AG04449 (cell line): ENCODE measurements around the gene CHKA.

Source experiments
- CTCF ChIA-PET: fragments of 350-600 bp; formaldehyde crosslinking; extraction: SDS; loops from one replicate; lab custom pipeline; 2021; ENCODE audit warnings: antibody characterized with exemption; lab: Yijun Ruan, JAX
- POLR2A ChIA-PET: fragments of 400-600, 350-600 bp; formaldehyde crosslinking; extraction: SDS; loops from one replicate; lab custom pipeline; 2020; ENCODE audit warnings: antibody characterized with exemption, inconsistent platforms; lab: Yijun Ruan, JAX
- DNase-seq: peaks from one replicate; pipeline ENCODE4 v3.0.0-alpha.2; 2010; ENCODE audit warnings: low read depth, low spot score
- H3K4me3 ChIP-seq: 2 replicates; pipeline ENCODE4 v1.5.1; 2011; ENCODE audit warnings: low read depth, mild to moderate bottlenecking, control low read depth, low read length
- TF ChIP-seq, protein P1 (sequence below): IDR thresholded peaks from one replicate; pipeline ENCODE4 v1.5.1; 2011; ENCODE audit warnings: mild to moderate bottlenecking, moderate library complexity, low read length, control low read depth, inconsistent platforms; ENCODE audit not compliant: insufficient read depth; ENCODE audit errors: missing control alignments

Gene CHKA

DNA sequence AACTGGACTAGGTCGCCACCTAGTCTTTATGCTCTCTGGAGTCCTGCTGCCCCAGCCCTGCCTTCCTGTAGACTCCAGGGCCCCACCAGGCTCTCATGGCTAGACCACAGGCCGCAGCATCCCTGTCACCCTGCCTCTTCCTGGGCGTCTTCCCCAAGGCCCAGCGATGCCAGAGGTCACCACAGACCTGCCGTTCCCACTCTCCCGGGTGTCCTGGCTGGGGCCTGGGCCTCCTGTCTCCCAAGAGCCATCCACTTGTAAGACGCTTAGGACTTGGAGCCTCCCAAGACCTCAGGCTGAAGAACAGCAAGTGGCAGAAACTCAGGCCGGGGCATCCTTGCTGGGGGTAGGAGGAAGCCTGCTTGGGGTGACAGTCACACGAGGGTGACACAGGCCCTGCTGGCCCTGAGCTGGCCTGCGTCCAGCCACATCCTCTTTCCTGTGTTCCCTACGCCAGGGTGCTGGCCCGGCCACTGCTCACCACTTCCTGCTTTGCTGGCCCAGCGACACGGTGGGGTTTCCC is 84.4 kb downstream of the CHKA start:
- TF ChIP-seq, protein P1, sequence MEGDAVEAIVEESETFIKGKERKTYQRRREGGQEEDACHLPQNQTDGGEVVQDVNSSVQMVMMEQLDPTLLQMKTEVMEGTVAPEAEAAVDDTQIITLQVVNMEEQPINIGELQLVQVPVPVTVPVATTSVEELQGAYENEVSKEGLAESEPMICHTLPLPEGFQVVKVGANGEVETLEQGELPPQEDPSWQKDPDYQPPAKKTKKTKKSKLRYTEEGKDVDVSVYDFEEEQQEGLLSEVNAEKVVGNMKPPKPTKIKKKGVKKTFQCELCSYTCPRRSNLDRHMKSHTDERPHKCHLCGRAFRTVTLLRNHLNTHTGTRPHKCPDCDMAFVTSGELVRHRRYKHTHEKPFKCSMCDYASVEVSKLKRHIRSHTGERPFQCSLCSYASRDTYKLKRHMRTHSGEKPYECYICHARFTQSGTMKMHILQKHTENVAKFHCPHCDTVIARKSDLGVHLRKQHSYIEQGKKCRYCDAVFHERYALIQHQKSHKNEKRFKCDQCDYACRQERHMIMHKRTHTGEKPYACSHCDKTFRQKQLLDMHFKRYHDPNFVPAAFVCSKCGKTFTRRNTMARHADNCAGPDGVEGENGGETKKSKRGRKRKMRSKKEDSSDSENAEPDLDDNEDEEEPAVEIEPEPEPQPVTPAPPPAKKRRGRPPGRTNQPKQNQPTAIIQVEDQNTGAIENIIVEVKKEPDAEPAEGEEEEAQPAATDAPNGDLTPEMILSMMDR = no peak
- H3K4me3 ChIP-seq = no peak overlapping the region
- DNase-seq = no peak
- ChIA-PET CTCF (interaction anchor here (0.7 to 2.3 kb wide), 4 partner anchors 14 to 172 kb away, joined by 3 to 5 read pairs (median 4); no protein-coding TSS in a partner anchor), POLR2A (interaction anchor here (2.0 kb wide), 1 partner anchor 26 kb away, joined by 5 read pairs; the partner anchor contains the start of gene ALDH3B1)

DNA sequence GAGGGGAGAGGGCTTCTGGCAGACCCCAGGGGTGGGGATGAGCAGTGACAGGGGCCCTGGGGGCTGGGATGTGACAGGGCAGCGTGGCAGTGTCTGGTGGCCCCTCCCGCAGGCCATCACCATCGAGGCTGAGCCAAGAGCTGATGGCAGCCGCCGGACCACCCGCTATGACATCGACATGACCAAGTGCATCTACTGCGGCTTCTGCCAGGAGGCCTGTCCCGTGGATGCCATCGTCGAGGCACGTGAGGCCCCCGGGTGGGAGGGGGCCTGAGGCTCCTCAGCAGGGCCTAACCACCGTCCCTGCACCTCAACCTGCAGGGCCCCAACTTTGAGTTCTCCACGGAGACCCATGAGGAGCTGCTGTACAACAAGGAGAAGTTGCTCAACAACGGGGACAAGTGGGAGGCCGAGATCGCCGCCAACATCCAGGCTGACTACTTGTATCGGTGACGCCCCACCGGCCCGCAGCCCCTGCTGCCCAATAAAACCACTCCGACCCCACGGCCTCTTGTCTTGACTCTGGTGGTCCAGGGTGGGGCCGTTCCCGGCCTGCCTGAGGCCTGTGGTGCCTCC is 85.0 kb downstream of the CHKA start:
- ChIA-PET POLR2A (no interaction called here), CTCF (interaction anchor here (1.0 to 1.5 kb wide), 2 partner anchors 167 to 173 kb away, joined by 3 to 5 read pairs; no protein-coding TSS in a partner anchor)
- no peak for DNase-seq
- TF ChIP-seq, protein P1 = no peak
- no peak overlapping the region for H3K4me3 ChIP-seq

DNA sequence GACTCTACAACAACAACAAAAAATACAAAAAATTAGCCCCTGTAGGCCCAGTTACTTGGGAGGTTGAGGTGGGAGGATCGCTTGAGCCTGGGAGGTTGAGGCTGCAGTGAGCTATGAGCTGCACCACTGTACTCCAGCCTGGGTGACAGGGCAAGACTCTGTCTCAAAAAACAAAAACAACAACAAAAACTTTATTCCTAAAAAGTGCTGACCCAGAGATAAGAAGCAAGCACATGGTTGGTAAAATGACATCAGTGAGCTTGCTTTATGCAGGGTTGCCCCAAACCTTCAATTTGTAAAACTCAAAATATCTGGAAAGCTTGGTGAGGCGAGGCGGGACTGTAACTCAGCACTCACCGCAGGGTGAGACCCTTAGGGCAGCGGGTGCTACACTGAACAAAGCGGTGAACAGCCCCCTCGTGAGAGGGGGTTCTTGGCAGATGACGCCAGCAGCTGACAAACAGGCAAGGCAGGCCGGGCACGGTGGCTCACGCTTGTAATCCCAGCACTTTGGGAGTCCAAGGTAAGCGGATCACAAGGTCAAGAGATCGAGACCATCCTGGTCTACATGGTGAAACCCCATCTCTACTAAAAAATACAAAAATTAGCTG is 85.8 kb downstream of the CHKA start:
- no peak overlapping the region for H3K4me3 ChIP-seq
- POLR2A ChIA-PET = no interaction called here
- DNase-seq = no peak
- CTCF ChIA-PET = interaction anchor here (1.0 kb wide), 1 partner anchor 174 kb away, joined by 5 read pairs; no protein-coding TSS in a partner anchor
- TF ChIP-seq, protein P1 = no peak

DNA sequence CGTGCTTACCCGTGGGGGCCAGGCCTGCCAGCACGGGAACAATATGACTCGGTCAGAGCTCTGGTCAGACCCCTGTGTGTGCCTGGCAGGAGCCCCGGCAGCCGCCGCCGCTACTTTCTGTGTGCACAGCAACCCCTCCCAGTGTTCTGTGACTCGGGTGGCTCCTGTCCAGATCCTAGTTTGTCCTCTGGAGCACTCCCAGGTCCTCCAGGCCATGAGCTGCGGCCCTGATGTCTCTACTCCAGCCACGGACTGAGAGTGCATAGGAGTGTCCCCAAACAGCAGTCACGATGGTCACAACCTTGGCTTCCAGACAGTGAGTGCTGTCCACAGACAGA is 87.5 kb downstream of the CHKA start:
- ChIA-PET POLR2A (no interaction called here), CTCF (no interaction called here)
- no peak overlapping the region for H3K4me3 ChIP-seq
- TF ChIP-seq, protein P1 = no peak
- DNase-seq = no peak

DNA sequence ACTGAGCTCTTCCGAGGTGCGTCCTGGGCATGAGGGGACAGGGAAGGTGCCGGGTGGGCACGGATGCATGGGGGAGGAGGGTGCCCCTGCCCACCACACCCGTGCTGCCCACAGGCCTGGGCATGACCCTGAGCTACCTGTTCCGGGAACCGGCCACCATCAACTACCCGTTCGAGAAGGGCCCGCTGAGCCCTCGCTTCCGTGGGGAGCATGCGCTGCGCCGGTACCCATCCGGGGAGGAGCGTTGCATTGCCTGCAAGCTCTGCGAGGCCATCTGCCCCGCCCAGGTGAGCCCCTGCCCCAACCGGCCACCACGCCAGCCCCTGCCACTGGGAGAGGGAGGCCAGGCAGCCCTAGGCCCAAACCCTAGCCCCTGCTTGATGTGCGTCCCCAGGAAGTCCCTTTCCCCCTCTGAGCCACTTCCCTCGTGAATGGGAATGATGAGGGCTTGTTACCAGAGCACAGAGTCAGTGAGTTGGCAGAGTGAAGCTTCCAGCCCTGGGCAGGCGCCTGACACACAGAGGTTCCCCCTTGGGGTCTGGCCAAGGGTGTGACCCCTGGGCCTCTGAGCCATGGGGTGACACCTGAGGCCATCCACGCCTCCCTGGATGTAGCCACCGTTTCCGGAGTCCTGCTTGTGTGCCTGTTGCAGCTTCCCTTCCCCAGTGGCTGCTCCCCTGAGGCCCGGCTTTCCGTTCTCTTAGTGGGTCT is 88.0 kb downstream of the CHKA start:
- CTCF ChIA-PET = no interaction called here
- POLR2A ChIA-PET = no interaction called here

More for the DNA sequence above, 88.0 kb downstream of the CHKA start:
- DNase-seq = no peak
- no peak overlapping the region for H3K4me3 ChIP-seq
- TF ChIP-seq, protein P1 = no peak
